HUDEP-2 (cell line): ENCODE measurements around the gene ANKH.

Source experiments
- DNase-seq, 76 experiments: peaks; one replicate each; lab custom pipeline; 2025; ENCODE audit not compliant: unreplicated experiment in 76 of 76; lab: John Stamatoyannopoulos, UW

The ANKH gene

DNA sequence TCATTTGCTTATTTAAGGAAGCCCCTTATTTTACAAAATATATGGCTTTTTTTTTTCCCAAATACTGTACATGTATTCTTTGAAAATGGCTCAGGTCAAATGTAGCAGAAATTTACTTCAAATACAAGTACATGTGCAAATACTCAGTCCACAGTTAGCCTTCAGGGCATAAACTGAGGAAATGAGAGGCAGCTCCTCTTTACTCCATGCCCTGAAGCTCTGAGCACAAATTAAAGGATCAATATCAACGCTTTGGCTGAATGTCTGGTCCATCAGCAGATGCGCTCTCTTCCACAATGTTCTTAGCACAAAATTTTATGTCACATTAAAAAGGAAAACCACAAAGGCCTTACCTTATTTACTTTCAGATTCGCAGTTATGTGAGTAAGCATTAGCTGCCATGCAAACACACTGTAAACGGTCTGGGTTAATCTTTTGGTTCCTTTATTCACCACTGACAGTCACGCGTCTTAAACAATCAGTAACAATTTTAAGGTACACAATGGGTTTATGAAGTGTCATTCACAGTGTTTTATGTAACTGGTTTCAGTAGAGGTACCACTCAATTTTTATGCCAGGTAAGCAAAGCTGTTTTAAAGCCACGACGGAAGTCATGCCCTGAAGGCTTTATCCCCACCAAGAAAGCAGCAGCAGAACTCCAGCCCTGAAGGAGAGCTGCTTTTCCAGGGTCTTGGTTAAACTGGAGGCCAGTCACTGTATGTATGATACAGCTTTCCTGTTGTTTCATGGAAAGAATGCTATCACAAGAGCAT is 103.7 kb downstream of the ANKH start:
- DNase-seq: no peak

DNA sequence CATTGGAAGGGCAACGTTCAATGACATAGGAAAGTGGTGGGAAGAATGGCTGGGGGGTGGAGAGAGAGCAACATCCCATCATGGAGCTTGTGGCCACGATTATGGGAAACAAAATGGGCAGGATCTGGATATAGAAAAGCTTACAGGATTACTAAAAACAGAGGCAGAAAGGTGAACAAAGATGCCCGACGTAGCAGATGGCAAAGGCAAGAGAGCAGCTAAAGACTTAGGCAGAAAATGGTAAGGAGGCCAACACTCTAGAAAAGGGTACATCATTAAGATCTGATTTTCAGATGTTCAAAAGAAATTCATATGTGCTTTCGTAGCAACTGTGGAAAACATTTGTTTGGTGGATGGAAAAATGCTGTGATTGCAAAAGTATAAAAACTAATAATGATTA is 104.5 kb downstream of the ANKH start:
- DNase-seq: no peak

DNA sequence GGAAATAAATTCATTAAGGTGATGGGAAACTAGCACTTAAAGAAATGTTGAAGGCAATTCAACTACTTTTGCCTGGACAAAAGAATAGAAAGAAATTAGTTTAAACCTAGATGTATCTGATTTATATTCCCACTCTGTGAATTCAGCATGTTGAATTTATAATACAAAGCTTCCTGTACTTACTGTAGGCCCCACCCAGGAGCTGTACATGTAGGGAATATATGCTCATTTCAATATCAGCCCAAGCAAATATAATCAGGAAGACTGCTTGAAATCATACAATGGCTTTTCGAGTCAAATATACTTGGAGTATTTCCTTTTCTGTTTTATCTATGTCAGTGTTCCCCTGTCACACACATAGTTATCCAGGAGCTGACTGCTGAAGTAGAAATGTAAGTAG is 105.0 kb downstream of the ANKH start:
- no peak for DNase-seq

DNA sequence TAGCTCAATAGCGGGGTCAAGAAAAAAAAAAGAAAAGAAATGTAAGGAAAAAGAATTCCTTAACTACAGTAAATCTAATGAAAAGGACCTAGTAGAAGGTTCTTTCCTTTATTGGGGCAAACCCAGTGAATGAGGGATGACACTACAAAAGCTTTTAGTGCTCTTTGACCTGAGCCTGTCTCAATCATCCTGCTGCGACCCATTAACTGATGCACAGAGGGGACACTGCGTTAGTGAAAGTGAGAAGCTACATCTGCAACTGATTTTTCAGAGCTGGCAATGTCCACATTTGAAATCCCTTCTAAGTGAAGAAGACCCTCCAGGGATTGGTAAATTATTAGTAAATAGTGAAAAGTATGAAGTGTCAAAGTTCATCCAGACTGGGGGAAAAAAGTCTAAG is 106.0 kb downstream of the ANKH start:
- DNase-seq: no peak

DNA sequence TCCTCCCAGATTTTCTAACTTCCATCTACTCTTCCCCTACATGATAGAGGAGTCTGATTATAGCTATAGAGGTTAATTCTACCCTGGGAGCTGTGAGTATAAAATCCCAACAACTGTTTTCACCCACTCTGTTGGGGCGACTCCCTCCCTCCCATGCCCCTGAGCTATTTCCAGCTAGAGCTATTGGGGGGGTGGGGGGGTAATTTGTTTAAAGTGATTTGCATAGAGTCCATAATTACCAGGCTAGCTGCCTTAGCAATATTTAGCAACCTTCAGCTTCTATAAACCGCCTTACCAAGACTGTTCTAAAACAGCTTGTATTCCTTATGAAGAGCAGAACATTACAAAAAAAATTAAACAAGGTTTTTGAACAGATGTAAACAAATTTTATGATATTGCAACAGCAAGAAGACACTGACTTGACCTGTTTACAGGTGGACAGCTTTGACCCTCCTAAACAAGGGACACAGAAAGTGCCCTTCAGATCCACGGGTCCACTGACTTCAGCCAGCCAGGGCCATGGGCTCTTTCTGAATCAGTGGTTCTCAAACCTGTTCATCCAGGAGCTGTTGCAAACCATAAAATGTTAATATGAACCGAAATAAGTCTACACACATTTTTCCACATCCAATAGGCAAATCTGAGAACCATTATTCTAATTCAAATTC is 108.9 kb downstream of the ANKH start:
- DNase-seq: no peak

DNA sequence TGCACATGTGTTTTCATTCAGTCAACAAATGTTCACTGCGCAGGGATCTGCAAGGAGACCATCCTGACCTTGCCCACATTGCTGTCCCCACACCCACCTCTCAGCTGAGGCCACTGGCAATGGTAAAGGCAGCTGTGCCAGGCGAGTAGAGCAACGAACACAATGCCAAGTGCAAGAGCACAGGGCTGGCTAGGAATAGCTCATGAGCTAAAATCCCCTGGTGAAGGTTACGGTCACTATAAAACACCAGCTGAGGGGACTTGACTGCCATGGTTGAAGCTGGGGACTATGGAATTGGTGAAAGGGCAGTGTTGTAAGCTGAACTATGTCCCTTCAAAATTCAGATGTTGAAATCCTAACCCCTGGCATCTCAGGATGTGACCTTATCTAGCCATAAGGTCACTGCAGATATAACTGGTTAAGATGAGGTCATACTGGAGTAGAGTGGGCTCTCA is 111.0 kb downstream of the ANKH start:
- DNase-seq: no peak

DNA sequence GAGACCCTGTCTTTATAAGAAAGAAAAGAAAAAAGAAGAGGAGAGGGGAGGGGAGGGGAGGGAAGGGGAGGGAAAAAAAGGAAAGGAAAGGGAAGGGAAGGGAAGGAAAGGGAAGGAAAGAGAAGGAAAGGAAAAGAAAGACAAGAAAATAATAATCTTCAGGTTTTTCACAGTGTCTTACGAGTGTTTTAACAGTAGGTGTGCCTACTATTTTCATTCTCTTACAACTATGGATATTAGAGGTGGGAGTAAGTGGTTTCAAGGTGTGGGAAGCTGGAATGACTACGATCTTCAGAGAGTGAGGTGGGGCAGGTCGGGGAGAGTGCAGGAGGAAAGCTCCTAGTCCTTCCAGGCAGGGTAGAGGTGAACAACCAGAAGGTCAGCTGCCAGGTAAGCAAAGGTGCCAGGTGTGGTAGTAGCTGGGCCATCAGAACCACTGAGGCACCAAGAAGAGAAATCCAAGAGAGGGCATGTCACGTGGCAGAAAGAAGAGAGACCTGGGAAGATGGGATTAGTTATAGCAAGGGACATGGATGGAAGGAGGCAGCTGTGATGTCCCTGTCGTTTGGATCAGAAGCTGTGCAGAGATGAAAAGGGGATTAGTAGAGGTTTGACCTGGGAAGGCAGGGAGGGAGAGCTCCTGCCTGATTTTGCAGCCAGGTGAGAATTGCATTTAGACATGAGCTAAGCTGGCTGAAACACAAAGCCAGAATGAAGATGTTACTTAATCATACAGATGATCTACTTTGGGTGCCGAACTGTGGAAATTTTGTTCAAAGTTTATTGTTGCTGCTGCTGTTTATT is 111.6 kb downstream of the ANKH start:
- DNase-seq: no peak

DNA sequence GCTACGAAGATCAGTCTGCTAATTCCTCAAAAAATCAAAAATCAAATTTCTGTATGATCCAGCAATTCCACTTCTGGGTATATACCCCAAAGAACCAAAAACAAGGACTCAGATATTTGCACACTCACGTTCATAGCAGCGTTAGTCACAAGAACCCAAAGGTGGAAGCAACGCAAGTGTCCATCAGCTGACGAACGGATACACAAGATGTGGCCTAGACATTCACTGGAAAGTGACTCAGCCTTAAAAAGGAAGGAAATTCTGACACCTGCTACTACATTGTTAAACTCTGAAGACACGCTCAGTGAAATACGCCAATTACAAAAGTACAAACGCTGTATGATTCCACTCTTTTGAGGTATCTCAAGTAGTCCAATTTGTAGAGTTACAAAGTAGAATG is 113.7 kb downstream of the ANKH start:
- DNase-seq: no peak

DNA sequence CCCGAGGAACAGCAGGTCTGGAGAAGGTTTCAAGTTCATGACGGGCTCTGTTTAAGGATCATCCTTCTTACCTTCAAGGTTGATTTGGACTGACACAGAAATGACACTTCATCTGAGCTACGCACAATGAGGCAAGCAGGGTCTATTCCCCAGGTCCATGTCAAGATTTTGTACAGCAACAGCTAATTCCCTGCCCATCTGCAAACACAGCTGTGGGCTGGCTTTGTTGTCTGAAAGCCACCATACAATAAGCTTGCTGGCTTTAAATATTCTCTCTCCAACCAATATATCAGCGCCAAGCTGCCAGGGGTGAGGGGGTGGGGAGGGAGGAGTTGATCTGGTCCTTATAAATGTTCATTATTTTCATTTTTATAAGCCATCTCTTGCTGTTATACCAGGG is 115.1 kb downstream of the ANKH start:
- DNase-seq: no peak

DNA sequence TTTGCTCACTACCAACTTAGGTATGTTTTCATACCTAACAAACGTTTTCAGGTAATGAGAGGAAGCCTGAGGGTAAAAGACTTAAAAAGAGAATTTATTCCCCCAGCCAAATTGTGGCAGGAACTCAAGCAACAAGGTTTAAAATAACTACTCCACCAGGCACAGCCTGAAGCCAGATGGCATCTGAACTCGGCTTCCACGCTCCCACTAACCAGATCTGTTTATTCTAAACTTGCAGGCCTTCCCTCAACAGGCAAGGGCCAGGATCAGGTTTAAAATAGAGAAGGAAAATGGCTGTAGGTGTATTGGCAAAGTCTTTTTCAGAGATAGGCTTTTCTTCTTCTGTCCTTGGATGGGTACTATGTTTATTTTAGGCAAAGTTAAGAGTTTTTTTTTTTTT is 117.6 kb downstream of the ANKH start:
- DNase-seq: no peak

DNA sequence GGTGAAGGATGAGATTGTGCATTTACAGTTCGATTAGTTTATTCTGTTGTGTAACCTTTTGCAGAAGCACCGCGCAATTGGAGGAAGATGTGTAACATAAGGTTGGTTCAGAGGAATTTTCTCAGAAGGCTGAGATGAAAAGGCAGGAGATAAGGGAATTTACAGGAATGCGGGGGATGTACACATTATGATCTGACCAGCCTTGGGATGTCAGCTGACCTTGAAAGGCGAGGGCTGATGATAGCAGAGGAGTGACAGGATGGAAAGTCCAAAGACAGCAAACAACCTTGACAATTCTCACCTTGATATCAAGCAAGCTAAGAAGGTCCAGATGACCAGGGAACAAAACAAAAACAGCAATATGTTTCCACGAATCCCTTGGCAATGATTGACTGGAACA is 118.3 kb downstream of the ANKH start:
- no peak for DNase-seq

DNA sequence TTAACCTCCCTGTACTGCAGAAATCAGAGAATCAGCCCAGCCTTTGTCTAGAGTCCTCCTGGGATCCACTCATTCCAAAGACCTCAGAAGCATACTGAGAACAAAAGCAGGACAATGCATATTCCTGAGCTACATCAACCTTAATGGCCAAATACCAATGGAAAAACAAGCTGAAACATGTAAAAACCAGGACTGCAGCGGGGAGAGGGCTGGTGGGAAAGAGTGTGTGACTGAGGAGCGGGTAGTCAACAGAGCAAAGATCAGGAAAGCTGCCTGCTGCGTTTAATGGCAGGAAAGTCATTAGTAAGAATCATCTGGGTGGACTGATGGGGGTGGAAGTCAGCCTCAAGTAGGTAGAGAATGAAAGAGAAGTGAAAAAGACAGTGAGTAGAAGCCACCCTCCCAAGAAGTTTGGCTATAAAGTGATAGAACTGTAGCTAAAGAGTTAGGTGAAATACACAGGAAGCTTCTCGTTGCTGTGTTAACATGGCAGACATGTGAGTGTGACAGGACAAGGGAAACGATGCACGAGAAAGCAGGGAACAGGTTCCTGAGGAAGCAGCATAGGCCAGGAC is 119.0 kb downstream of the ANKH start:
- no peak for DNase-seq

DNA sequence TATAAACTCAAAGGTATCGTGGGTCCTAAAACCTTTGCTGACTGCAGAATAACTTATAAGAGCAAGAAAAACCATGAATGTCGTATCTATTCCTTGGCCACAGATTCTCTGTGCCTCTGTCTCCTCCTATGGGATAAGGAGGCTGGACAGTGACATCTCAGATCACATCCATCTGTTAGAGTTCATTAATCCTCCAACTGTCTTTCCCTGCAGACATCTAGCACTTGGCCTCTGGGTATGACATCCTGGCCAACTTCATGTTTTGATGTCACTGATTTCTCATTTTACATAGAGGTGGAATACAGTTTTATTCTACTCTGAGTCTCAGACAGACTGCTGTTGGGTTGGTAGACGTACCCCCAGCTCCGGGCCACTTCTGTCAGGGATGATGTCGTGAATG is 120.9 kb downstream of the ANKH start:
- DNase-seq: no peak

DNA sequence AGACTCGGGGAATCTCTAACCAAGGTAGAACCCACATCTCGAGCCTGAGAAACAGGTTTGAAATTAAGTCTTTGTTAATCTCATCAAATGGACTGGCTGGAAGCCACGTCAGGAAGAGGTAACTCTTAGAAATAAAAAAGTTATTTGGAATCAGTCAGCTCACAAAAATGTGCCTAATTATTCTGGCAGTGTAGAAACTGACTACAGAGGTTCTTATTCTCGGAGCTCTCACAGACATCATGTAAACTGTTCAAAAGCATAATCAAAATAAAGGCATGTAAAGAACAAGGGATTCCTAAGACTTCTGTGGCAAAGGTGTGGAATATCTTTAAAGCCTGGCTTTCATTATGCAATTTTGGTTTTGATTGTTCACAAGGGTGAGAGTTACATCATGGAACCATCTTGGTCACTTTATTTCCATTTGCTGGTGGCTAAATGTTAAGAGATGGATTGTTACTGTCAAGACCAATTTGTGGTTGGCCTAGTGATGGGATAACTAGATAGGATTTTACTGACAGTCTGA is 121.9 kb downstream of the ANKH start:
- DNase-seq: no peak

DNA sequence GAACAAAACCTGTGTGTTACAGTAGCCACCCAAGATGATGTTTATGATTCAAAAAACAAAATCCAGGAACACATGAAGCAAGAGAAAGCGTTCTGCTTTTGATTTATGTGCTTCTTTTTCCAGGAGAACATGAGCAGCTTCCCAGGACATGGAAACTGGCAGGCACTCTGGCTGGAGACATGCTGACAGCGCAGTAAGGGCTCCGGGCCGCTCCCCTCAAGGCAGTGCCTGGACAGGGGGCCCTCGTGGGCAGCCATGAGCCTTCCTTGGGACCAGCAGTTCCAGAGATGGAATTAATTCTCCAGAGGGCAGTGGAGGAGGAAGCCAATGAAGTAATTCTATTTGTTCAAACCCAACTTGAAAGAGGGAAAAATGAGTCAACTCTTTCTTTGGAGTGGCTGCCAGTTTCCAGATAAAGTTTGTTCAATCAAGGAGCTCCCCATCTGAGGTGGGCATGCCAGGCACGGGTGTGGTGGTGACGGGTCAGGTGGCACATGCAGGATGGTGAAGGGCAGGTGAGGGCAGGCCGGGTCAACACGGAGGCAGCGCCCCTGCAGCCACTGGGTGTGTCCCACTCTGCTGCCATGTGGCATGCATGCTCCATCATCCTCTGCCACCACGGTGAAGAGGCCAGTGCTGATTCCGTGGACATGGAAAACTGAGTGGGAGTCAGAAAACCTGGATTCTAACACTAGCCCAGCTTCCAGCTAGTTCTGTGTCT is 123.2 kb downstream of the ANKH start:
- no peak for DNase-seq

DNA sequence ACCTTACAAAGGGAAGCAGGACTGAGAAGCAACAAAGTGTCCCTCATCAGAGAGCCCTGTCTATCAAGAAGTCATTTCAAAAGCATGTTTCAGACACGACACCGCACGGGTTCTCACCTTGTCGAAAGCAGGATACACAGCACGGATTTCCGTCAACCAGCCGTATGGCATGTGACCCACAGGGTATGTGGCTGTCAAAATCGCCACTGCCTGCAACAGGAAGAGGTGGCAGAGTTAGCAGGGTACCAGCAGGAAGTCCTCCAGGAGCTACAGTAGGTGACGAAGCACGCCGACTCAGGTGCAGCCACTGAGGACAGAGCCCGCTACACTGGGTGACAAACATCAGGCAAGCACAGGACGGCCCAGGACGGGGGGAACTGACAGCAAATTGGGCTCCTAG is 125.8 kb downstream of the ANKH start:
- DNase-seq: no peak

DNA sequence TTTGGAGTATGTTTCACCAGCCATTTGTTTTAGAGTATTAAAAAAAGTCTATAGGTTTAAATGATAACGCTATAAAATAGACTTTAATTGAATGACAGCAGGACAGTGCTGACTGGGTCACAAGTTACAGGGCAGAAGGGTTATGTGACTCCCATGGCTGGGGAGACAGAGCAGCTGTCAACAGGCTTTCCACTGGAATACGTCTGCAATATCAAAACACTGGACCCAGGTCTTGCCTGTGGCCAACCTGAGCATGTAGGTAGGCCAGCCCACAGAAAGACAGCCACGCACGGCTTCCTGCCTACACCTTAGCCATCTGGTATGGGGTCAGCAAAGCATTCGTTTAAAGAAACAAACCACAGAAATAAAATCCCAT is 126.4 kb downstream of the ANKH start:
- DNase-seq: no peak

DNA sequence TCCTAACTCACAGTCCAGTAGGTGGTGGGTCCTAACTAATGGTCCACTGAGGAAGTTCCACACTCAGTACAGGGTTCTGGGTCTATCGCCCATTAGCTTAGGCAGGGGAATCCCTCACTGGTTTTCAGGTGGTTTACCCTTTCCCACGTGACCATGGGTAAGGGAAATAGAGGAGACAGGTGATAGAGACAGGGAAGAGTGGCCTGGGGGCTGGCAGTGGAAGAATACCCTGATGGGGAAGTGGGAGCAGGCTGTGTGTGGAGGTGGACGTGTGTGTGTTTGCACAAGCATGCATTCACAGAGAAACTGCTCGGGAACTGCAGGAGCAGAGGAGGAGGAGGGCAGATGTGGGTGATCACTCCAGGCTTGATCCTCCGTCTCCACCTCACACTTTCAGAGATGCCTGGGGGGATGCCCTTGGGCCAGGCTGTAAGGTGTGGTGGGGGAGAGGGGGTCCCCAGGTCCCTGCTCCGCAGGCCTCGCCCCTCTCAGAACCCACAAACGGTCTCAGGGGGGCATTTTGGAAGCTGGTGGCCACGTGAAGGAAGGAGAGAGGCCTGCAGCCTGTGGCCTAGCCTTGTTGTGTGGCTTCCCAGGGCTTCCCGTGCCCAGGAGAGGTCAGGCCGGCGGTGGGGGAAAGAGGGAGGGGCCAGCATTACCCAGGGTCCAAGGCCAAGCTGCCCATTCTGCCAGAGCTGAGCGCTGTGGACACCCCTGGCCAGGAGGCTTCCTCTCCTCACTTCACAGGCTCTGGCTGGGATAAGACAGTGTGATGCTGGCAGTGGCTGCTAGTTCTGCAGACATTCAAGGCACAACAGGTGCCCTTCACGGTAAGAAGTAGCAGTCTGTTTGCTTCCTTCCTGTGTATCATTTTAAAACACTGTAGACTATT is 127.0 kb downstream of the ANKH start:
- no peak for DNase-seq

DNA sequence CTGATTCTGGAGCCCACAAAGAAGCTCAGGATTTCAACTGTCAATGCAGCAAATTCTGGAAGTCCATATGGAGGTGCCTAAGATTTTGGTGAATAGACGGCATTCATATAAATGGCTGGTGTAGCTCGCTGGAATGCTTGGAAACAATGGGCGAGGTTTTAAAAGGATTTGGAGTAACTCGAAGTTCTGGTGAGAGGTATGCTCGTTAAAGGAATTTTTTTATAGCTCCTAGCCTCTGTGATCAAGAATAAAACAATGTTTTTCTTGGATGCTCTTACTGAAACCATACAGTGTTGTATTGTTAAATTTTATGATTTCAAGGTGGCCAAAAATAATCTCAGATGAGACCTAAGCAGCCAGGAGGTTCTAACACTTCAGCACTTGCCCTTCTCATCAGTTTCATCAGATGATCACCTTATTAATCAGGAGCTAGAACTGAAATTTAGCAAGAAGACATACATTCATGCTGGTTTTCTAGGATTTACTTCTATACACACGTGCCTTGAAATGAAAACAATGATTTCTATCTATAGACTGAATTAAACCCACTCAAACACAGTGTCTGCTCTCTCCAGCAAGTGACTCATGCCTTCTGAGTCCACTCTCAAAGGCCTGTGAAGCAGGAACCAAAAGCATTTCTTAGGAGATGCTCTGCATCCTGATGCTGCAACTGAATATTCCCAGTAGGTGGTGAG is 127.8 kb downstream of the ANKH start:
- DNase-seq: no peak
